NCI-H1048 (cell line): ENCODE results near the gene CREB5.
"Not testable (repeated sequence)": the region's sequence is repeated elsewhere in the genome, so short reads cannot be mapped to it uniquely, and the experiment has no call there.

Experiments used
- DNase-seq: peaks from one replicate; lab custom pipeline; 2025; lab: John Stamatoyannopoulos, UW

Gene CREB5

DNA sequence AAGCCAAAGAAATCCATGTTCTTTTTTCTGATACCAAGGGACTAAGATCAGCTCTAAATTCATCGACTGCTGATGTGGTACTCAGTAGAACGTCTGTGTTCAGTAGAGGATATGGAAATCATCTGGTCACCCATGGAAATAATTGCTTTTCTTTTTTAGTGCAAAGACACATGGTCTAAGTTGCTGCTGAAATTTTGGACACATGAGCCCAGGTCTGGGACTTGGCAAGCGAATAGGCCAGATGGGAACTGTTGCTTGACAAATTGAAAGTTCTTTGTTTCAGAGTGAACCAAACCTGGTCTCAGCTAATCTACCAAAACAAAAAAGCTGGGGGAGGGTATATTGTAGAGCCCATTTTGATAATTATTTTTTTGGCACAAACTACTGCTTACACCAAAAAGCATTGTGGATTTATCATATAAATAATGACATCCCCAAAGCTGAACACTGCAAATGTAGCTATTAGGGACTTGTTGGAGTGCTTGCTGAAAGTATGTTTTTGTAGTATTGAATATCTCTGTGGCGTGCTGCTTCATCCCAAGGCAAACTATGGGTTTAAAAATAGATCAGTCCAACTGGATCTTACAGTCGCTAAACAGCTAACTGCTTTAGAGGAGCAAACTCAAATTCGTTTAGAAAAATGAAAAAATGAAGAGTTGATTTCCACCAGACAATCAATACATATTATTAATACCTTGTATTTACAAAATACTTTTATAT, 401.1 kb downstream of the CREB5 start:
- DNase-seq, result no peak

GRCh38 chr7:28815369-28815927, 403.1 kb downstream of the CREB5 start:
- no peak for DNase-seq

DNA sequence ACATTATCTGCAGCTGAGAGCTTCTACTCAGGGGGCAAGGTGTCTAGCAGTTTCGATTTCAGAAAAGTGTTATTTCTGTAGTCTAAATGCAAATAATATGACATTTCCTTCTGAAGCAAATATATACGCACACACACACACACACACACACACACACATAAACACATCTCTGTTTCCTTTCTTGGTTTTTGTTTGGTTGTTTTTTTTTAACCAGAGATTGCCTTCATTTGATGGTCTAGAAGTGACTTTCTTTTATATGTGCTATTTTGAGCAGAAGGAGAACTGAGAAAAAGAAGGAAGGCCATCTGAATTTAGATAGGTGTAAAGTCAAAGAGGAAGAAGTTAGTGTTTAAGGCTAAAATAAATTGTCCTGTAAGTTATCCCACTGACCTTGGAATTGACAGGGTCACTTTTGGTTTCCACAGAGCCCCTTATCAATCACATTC, 403.6 kb downstream of the CREB5 start:
- DNase-seq, result no peak

DNA sequence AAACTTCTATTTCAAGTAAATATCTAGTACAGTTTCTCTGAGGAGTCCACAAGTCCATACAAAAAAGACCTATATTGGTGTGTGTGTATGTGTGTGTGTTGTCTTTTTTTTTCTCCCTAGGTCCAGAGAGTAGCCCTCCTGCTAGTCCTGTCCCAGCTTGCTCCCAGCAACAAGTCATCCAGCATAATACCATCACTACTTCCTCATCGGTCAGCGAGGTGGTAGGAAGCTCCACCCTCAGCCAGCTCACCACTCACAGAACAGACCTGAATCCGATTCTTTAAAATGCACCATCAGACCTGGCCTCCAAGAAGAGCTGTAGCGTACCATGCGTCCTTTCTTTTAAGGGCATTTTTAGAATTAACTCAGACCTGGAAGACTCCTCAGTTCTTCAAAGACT, 406.7 kb downstream of the CREB5 start:
- DNase-seq, result no peak

GRCh38 chr7:28823582-28823981, 411.3 kb downstream of the CREB5 start:
- no peak for DNase-seq

- DNase-seq, result not testable (repeated sequence)
Measured at GRCh38 chr7:28825817-28826448, 413.6 kb downstream of the CREB5 start.

GRCh38 chr7:28830846-28831245, 418.5 kb downstream of the CREB5 start:
- no peak for DNase-seq

- no peak for DNase-seq
Measured at GRCh38 chr7:28832669-28833068, 420.4 kb downstream of the CREB5 start.

GRCh38 chr7:28835800-28836199, 423.5 kb downstream of the CREB5 start:
- DNase-seq, result no peak

- no peak for DNase-seq
Measured at GRCh38 chr7:28836716-28837115, 424.4 kb downstream of the CREB5 start.

- no peak for DNase-seq
Measured at GRCh38 chr7:28837216-28837615, 424.9 kb downstream of the CREB5 start.

GRCh38 chr7:28840592-28840995, 428.3 kb downstream of the CREB5 start:
- no peak for DNase-seq

- no peak for DNase-seq
Measured at GRCh38 chr7:28841766-28842165, 429.4 kb downstream of the CREB5 start.

- no peak for DNase-seq
Measured at GRCh38 chr7:28842769-28843295, 430.5 kb downstream of the CREB5 start.

DNA sequence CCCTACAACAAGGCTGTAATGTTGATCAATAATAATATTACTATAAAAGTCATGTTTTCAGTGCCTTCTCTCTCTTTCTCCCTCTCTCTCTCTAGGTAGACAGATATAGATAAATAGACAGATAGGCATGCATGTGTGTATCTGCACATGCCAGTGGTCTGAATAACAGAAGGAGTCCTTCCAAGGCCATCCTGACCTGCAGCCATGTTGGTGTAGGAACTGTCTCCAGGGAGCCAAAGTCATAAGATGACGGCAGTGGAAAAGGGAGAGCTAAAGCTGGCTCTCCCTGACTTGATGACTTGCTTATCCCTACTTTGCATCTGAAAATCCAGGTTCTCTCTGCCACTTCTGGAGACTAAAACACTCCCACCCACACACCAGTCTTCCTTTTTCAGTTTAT, 432.8 kb downstream of the CREB5 start:
- no peak for DNase-seq

GRCh38 chr7:28847176-28847575, 434.9 kb downstream of the CREB5 start:
- no peak for DNase-seq

DNA sequence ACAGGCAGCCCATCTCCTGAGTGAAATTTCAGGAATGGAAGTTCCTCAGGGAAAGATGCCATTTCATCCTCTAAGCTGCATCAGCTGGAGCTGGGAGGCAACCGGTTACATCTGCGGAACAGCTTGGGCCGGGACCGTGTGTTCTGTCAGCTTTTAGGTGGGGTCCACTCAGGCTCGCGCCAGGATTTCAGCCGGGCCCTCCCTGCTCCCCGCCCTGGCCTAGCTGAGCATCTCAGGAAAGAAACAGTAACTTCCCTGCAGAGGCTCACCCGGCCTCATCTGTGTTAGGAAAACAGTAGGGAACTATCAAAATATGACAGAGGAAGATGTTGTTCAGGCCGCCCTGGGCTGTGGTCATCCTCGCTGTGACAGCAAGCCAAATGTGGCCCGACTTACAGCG, 435.4 kb downstream of the CREB5 start:
- no peak for DNase-seq

DNA sequence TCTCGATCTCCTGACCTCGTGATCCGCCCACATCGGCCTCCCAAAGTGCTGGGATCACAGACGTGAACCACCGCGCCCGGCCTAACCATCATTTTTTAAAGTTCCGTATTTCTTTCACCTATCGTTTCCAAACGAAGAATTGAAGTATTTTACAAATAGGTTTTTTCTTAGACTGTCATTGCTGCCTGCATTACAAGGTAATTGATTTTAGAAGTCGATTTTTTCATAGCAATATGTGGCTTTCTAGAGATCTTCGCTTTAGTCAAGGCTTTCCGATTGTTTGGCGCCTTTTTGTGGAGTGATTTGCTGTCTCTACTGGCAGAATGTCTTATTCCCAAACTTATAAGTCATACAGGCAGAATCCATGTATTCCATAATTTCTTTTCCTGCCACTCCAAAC, 436.6 kb downstream of the CREB5 start:
- no peak for DNase-seq

GRCh38 chr7:28850699-28851098, 438.4 kb downstream of the CREB5 start:
- DNase-seq, result no peak

DNA sequence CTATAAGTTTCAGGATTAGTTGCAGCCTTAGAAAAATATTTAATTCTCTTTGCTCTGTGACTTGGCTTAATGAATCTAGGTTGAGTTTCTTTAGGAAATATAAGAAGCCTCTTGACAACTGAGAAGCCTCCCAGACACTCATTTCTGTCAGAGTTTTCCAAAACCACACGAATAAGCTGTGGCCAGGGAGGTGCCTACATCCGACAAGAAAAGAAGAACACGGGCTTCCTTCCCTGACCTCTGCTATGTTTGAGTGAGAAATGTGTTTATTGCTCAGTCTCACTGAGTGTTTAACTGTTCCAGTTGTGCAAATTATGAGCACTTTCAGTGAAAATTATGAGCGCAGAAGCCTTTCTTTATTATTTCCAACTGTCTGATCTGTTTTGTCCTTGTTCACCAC, 440.8 kb downstream of the CREB5 start:
- no peak for DNase-seq

DNA sequence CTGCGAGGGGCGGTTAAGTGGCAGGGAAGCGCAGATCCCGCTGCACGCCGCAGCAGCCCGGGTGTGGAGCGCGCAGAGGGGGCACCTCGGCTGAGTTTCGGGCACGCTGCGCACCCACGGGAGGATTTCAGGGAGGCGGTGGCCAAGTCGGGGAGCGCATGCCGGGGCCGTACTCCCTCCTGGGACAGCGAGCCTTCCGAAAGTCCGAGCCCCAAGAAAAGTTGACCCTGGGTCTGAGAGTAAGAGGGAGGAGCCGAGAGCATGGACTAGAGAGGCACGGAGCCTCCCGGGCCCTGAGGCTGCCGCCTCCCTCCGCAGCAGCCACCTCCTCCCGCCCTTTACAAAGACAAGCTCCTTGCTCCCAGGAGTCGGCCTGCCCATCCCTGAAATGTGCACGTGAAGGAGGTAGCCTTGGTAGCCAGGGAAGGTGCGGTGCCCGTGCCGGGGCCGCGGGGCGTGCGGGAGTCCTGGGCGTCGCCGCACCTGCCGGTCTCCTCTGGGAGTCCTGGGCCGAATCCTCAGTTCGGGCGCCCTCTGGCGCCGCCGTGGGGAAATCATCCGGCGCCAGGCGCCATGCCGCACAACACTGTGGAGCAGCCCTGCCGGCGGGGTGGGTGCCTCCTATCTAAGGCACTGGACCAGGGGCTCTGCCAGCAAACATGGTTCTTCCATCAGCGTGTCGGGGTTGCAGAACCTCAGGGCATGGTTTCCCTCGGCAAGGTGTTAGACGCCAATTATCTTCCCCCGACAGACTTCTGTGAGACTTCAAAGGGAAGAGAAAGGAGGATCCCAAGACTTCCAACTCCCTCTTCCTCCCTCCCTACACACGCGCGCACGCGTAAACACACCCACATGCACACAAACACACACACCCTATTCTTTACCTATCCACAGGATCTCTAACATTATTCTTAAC, 441.8 kb downstream of the CREB5 start:
- DNase-seq, result peak; percentile 35

- no peak for DNase-seq
Measured at GRCh38 chr7:28854750-28855074, 442.4 kb downstream of the CREB5 start.
